MM.1S (cell line): Measurements from ENCODE around the gene GP5.

Experiments
- CTCF ChIP-seq: fragments of 300-600 bp; sonication (generic); IDR thresholded peaks from 2 replicates; pipeline ENCODE4 v1.5.1; 2016; ENCODE audit warnings: antibody characterized with exemption, low read length, mixed read lengths
- EZH2 ChIP-seq: fragments of 300-600 bp; sonication (generic); optimal IDR thresholded peaks from 2 replicates; pipeline ENCODE3; 2017; ENCODE audit warnings: low read depth, mild to moderate bottlenecking, antibody characterized with exemption, low read length, mixed read lengths

GRCh38 chr3:194373899-194374298 lies 25.2 kb downstream of the GP5 start:
- TF ChIP-seq CTCF: no peak
- no peak for TF ChIP-seq EZH2
